Measurements from ENCODE around the gene PLA2G6. TPM values are rescaled to one million over a fixed set of nuclear protein-coding genes. Genes with fewer than 3 reads are reported as not detected.

Gene PLA2G6
- total and polyA plus RNA-seq, 2 of the 13 experiments (the other 11 are each of a cell fraction or from before 2014, with no cell fraction given) = 4.8 to 11.5 TPM

DNA sequence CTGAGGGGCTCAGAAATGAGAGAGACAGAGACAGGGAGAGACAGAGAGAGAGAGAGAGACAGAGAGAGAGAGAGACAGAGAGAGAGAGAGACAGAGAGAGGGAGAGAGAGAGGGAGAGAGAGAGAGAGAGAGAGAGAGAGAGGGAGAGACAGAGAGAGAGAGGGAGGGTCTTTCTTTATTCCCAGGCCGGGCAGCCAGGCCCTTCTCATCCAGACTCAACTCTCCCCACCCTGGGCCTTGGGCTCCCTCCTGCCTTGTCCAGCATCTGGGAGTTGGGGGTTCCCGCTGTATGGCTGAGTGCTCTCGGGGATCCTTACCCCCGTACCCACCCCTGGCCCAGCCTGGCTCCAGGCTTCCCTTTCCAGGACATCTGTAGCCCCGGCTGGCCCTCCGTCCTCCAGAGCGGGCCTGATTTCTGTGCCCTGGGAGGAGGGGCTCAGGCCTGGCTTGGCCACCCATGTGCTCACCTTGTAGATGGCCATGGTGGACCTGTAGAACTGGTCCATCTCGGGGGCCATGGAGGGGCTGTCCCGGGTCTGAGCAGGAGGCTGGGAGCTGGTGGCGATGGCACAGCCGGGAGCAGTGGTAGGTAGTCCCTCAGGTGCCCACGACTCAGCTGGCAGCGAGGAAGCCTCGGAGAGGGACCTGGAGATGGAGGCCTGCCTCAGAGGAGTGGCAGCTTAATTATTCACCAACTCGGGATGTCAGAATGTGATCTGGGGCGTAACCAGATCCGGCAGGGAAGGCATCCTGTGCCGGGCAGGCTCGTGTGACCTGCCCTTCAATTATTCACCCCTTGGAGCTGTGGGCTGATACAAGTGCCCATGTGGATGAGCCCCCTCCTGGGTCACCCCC, 71.4 kb downstream of the PLA2G6 start, which contains the start of gene BAIAP2L2 (continued):
- TF ChIP-seq, protein P1, sequence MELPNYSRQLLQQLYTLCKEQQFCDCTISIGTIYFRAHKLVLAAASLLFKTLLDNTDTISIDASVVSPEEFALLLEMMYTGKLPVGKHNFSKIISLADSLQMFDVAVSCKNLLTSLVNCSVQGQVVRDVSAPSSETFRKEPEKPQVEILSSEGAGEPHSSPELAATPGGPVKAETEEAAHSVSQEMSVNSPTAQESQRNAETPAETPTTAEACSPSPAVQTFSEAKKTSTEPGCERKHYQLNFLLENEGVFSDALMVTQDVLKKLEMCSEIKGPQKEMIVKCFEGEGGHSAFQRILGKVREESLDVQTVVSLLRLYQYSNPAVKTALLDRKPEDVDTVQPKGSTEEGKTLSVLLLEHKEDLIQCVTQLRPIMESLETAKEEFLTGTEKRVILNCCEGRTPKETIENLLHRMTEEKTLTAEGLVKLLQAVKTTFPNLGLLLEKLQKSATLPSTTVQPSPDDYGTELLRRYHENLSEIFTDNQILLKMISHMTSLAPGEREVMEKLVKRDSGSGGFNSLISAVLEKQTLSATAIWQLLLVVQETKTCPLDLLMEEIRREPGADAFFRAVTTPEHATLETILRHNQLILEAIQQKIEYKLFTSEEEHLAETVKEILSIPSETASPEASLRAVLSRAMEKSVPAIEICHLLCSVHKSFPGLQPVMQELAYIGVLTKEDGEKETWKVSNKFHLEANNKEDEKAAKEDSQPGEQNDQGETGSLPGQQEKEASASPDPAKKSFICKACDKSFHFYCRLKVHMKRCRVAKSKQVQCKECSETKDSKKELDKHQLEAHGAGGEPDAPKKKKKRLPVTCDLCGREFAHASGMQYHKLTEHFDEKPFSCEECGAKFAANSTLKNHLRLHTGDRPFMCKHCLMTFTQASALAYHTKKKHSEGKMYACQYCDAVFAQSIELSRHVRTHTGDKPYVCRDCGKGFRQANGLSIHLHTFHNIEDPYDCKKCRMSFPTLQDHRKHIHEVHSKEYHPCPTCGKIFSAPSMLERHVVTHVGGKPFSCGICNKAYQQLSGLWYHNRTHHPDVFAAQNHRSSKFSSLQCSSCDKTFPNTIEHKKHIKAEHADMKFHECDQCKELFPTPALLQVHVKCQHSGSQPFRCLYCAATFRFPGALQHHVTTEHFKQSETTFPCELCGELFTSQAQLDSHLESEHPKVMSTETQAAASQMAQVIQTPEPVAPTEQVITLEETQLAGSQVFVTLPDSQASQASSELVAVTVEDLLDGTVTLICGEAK (IDR thresholded peaks at IDR 0.05) = no peak
- TF ChIP-seq, protein P1 (CRISPR knock-in tag; IDR thresholded peaks at IDR 0.05) = no peak; the same call in 1 of the 2 replicates
- peak; percentile 82 for TF ChIP-seq ZNF121 (CRISPR knock-in tag; IDR thresholded peaks at IDR 0.05)
- peak; percentile 73; the same call in 1 of the 2 replicates for TF ChIP-seq ETV5 (CRISPR knock-in tag; IDR thresholded peaks at IDR 0.05; ENCODE audit: borderline replicate concordance)
- no peak for TF ChIP-seq SOX13 (IDR thresholded peaks at IDR 0.05)
- TF ChIP-seq SOX13 (CRISPR knock-in tag; conservative IDR thresholded peaks at IDR 0.05 in 1 of 2, IDR thresholded peaks at IDR 0.05 in 1 of 2) = no peak; a peak in 1 of 4 replicates
- TF ChIP-seq ZBTB7A (CRISPR knock-in tag; IDR thresholded peaks at IDR 0.05) = no peak
- peak; percentile 83 for TF ChIP-seq ZFY (CRISPR knock-in tag; IDR thresholded peaks at IDR 0.05)
- no peak for TF ChIP-seq ZNF891 (CRISPR knock-in tag; IDR thresholded peaks at IDR 0.05)
- TF ChIP-seq SP2 (CRISPR knock-in tag; IDR thresholded peaks at IDR 0.05) = no peak
- TF ChIP-seq, protein P2, sequence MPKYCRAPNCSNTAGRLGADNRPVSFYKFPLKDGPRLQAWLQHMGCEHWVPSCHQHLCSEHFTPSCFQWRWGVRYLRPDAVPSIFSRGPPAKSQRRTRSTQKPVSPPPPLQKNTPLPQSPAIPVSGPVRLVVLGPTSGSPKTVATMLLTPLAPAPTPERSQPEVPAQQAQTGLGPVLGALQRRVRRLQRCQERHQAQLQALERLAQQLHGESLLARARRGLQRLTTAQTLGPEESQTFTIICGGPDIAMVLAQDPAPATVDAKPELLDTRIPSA (CRISPR knock-in tag; IDR thresholded peaks at IDR 0.05; ENCODE audit: borderline replicate concordance) = no peak
- TF ChIP-seq, protein P3, sequence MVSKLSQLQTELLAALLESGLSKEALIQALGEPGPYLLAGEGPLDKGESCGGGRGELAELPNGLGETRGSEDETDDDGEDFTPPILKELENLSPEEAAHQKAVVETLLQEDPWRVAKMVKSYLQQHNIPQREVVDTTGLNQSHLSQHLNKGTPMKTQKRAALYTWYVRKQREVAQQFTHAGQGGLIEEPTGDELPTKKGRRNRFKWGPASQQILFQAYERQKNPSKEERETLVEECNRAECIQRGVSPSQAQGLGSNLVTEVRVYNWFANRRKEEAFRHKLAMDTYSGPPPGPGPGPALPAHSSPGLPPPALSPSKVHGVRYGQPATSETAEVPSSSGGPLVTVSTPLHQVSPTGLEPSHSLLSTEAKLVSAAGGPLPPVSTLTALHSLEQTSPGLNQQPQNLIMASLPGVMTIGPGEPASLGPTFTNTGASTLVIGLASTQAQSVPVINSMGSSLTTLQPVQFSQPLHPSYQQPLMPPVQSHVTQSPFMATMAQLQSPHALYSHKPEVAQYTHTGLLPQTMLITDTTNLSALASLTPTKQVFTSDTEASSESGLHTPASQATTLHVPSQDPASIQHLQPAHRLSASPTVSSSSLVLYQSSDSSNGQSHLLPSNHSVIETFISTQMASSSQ (IDR thresholded peaks at IDR 0.05; ENCODE audit: low read depth) = peak; percentile 87
- TF ChIP-seq, protein P3 (CRISPR knock-in tag; IDR thresholded peaks at IDR 0.05; ENCODE audit: borderline replicate concordance) = peak; percentile 91
- no peak; the same call in 1 of the 2 replicates for TF ChIP-seq HOXD1 (CRISPR knock-in tag; IDR thresholded peaks at IDR 0.05)
